Loucy (cell line): ENCODE results near the gene CFHR2.

Source experiments
- H2AFZ ChIP-seq: fragments of 200-600 bp; sonication (generic); 2 replicates; pipeline ENCODE4 v1.6.0; 2016; ENCODE audit warnings: antibody characterized with exemption, mild to moderate bottlenecking, low read length, moderate library complexity
- H3F3A ChIP-seq: fragments of 200-600 bp; 2 replicates; pipeline ENCODE4 v1.6.0; 2016; ENCODE audit warnings: antibody characterized with exemption, low read depth, mild to moderate bottlenecking
- H3K27me3 ChIP-seq: fragments of 200-600 bp; sonication (generic); 2 replicates; pipeline ENCODE4 v1.6.1; 2014; ENCODE audit warnings: low read length, mild to moderate bottlenecking; ENCODE audit not compliant: insufficient read depth, poor library complexity, severe bottlenecking
- H3K36me3 ChIP-seq: fragments of 200-600 bp; sonication (generic); 2 replicates; pipeline ENCODE4 v1.6.1; 2016; ENCODE audit warnings: low read length; ENCODE audit not compliant: insufficient read depth
- H3K4me1 ChIP-seq: fragments of 200-600 bp; sonication (generic); 2 replicates; pipeline ENCODE4 v1.5.1; 2014; ENCODE audit warnings: low read length, mild to moderate bottlenecking; ENCODE audit not compliant: insufficient read depth, poor library complexity, severe bottlenecking
- H3K4me2 ChIP-seq: fragments of 200-600 bp; sonication (generic); 2 replicates; pipeline ENCODE4 v1.6.0; 2014; ENCODE audit warnings: antibody characterized with exemption, low read length, low read depth, mild to moderate bottlenecking; ENCODE audit not compliant: poor library complexity, severe bottlenecking
- H3K4me3 ChIP-seq: fragments of 200-600 bp; sonication (generic); 2 replicates; pipeline ENCODE4 v1.5.1; 2014; ENCODE audit warnings: low read length, mild to moderate bottlenecking, mixed read lengths; ENCODE audit not compliant: poor library complexity, severe bottlenecking
- H3K79me2 ChIP-seq: fragments of 200-600 bp; sonication (generic); 2 replicates; pipeline ENCODE4 v1.6.1; 2014; ENCODE audit warnings: low read length; ENCODE audit not compliant: insufficient read depth
- H3K9ac ChIP-seq: fragments of 200-600 bp; sonication (generic); 2 replicates; pipeline ENCODE4 v1.6.0; 2014; ENCODE audit warnings: mild to moderate bottlenecking, low read depth, low read length, moderate library complexity; ENCODE audit not compliant: poor library complexity, severe bottlenecking
- H3K9me2 ChIP-seq: fragments of 200-600 bp; sonication (generic); replicated peaks from 2 replicates; pipeline ENCODE4 v1.6.1; 2016; ENCODE audit warnings: low read depth, low read length, mixed read lengths
- H3K9me3 ChIP-seq: fragments of 200-600 bp; sonication (generic); 2 replicates; pipeline ENCODE4 v1.6.1; 2014; ENCODE audit warnings: mild to moderate bottlenecking, antibody characterized with exemption, low read length, low read depth; ENCODE audit not compliant: insufficient read depth
- H4K20me1 ChIP-seq: fragments of 200-600 bp; sonication (generic); 2 replicates; pipeline ENCODE4 v1.6.0; 2014; ENCODE audit warnings: antibody characterized with exemption, low read length, mild to moderate bottlenecking; ENCODE audit not compliant: insufficient read depth, poor library complexity, severe bottlenecking
- CTCF ChIP-seq: fragments of 200-600 bp; sonication (generic); conservative IDR thresholded peaks from 2 replicates; pipeline ENCODE4 v1.5.1; 2014; ENCODE audit warnings: mild to moderate bottlenecking, antibody characterized with exemption, low read length
- EZH2phosphoT487 ChIP-seq: fragments of 200-600 bp; IDR thresholded peaks from 2 replicates; pipeline ENCODE4 v1.6.1; 2018; ENCODE audit warnings: antibody characterized with exemption, mild to moderate bottlenecking, moderate library complexity, borderline replicate concordance

Gene CFHR2

DNA sequence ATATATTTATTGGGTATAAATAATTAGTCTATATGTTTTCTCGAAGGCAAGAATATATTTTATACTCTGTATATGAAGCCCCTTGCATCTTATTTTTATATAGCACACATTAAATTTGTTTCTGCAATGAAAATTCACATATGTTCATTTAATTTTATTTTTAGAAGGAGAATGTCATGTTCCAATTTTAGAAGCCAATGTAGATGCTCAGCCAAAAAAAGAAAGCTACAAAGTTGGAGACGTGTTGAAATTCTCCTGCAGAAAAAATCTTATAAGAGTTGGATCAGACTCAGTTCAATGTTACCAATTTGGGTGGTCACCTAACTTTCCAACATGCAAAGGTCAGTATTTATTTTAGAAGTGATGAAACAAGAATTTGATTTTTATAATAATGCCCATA lies 50.4 kb downstream of the CFHR2 start:
- Histone ChIP-seq H3K4me3 (no peak overlapping the region), H3K9me2 (no peaks in the 10 kb centered on the region), H3K4me2 (no peak overlapping the region), H4K20me1 (no peaks in the 10 kb centered on the region), H3K27me3 (no peaks in the 10 kb centered on the region), H3F3A (no peaks in the 10 kb centered on the region), H3K9me3 (no peaks in the 10 kb centered on the region), H2AFZ (no peak overlapping the region), H3K36me3 (no peaks in the 10 kb centered on the region), H3K9ac (no peak overlapping the region), H3K79me2 (no peaks in the 10 kb centered on the region), H3K4me1 (no peaks in the 10 kb centered on the region)
- TF ChIP-seq EZH2phosphoT487 (no peak), CTCF (no peak)

GRCh38 chr1:196997423-196997822 lies 53.9 kb downstream of the CFHR2 start:
- Histone ChIP-seq H4K20me1 (no peaks in the 10 kb centered on the region), H3K79me2 (no peaks in the 10 kb centered on the region), H3K9me2 (no peaks in the 10 kb centered on the region), H3K9ac (no peak overlapping the region), H3K9me3 (no peaks in the 10 kb centered on the region), H3F3A (no peaks in the 10 kb centered on the region), H2AFZ (no peak overlapping the region), H3K4me1 (no peaks in the 10 kb centered on the region), H3K27me3 (no peaks in the 10 kb centered on the region), H3K4me3 (no peak overlapping the region), H3K36me3 (no peaks in the 10 kb centered on the region), H3K4me2 (no peak overlapping the region)
- no peak for TF ChIP-seq CTCF
- TF ChIP-seq EZH2phosphoT487, result no peak

DNA sequence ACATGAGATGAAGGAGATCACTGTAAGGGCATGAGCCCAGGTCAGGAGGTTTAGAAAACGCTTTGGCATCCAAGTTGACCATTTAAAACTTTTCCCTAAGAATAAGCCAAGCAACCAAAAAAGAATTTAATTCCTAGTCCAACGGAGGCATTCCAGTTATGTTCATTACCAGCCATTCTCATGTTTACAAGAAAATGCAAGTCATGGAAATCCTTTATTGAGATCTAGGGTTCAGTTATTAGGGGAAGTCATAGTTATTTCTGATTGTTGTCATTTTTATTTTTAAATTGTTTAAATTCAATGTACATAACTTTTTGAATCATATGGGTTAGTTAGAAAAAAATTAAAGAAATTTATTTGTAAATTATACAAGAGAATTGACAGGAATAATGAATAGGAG lies 58.3 kb downstream of the CFHR2 start:
- no peak overlapping the region for H3K9ac ChIP-seq
- no peaks in the 10 kb centered on the region for H3K36me3 ChIP-seq
- no peak overlapping the region for H2AFZ ChIP-seq
- H3K79me2 ChIP-seq, result no peaks in the 10 kb centered on the region
- no peaks in the 10 kb centered on the region for H4K20me1 ChIP-seq
- H3K4me3 ChIP-seq, result no peak overlapping the region
- TF ChIP-seq CTCF (no peak), EZH2phosphoT487 (no peak)
- no peaks in the 10 kb centered on the region for H3K9me3 ChIP-seq
- H3F3A ChIP-seq, result no peaks in the 10 kb centered on the region
- no peaks in the 10 kb centered on the region for H3K9me2 ChIP-seq
- no peak overlapping the region for H3K4me2 ChIP-seq
- no peaks in the 10 kb centered on the region for H3K4me1 ChIP-seq
- H3K27me3 ChIP-seq, result no peaks in the 10 kb centered on the region
